K562 (cell line): ENCODE measurements around the gene UBE2L6. TPM values are rescaled to one million over a fixed set of nuclear protein-coding genes. Genes with fewer than 3 reads are reported as not detected.

ENCODE experiments used
- ATAC-seq: fragments of 200-7000 bp; cut with Tn5 transposase; 3 replicates; pipeline ENCODE4 v1.9.1; 2020; ENCODE audit warnings: moderate library complexity
- BruUV-seq: library from RNA; stranded (reverse); fragments of 400-500 nt; replicated peaks from 2 replicates; lab custom pipeline; 2021; lab: Mats Ljungman, UMichigan
- CTCF ChIA-PET: fragments of 300-600 bp; formaldehyde crosslinking; extraction: SDS; loops from one replicate; lab custom pipeline; 2021; ENCODE audit warnings: low intra/inter-chr PET ratio; lab: Yijun Ruan, JAX
- POLR2A ChIA-PET: fragments of 300-600, 350-650 bp; sonication (Branson Sonifier 250); formaldehyde crosslinking; extraction: SDS; loops from one replicate; lab custom pipeline; 2021; ENCODE audit warnings: antibody characterized with exemption, inconsistent platforms; lab: Yijun Ruan, JAX
- DNase-seq, 4 experiments: peaks; one replicate each; pipeline versions ENCODE4 v3.0.0 to v3.0.0-alpha.2; 2011 to 2018; ENCODE audit warnings: low spot score in 3 of 4, mixed read lengths in 3 of 4; ENCODE audit errors: extremely low read depth in 1 of 4
- FAIRE-seq: peaks from 2 replicates; lab custom pipeline; 2011; peaks lifted over from hg19 to GRCh38; lab: Jason Lieb, UNC
- H2AFZ ChIP-seq: 2 replicates; pipeline ENCODE4 v1.6.0; 2011; ENCODE audit warnings: low read depth, low read length, control low read depth, inconsistent platforms
- H3K27ac ChIP-seq: fragments of 200-600 bp; 3 replicates; pipeline ENCODE4 v1.8.0; 2011; ENCODE audit warnings: low read depth, mild to moderate bottlenecking, control low read depth, inconsistent platforms, low read length, moderate library complexity, mixed read lengths; ENCODE audit errors: extremely low read depth
- H3K27me3 ChIP-seq, 2 experiments: fragments of 300-600 bp in 1 of 2; 2 replicates in 1 of 2; 3 replicates in 1 of 2; pipeline versions ENCODE4 v1.6.0 to v1.8.0; 2011; ENCODE audit warnings: inconsistent platforms in 2 of 2, low read length in 2 of 2, mild to moderate bottlenecking in 1 of 2, mixed read lengths in 1 of 2, moderate library complexity in 1 of 2; ENCODE audit not compliant: control insufficient read depth in 2 of 2, insufficient read depth in 2 of 2
- H3K36me3 ChIP-seq: fragments of 300-600 bp; 3 replicates; pipeline ENCODE4 v1.8.0; 2011; ENCODE audit warnings: mild to moderate bottlenecking, low read length, inconsistent platforms; ENCODE audit not compliant: control insufficient read depth, insufficient read depth
- H3K4me1 ChIP-seq, 2 experiments: fragments of 200-600 bp in 1 of 2; replicated peaks in 1 of 2; 2 replicates in 1 of 2; 3 replicates in 1 of 2; pipeline versions ENCODE4 v1.5.1 to v1.8.0; 2011; ENCODE audit warnings: inconsistent platforms in 2 of 2, low read length in 2 of 2, mild to moderate bottlenecking in 1 of 2, mixed read lengths in 1 of 2, moderate library complexity in 1 of 2; ENCODE audit not compliant: control insufficient read depth in 2 of 2, insufficient read depth in 2 of 2
- H3K4me2 ChIP-seq: 2 replicates; pipeline ENCODE4 v1.6.1; 2011; ENCODE audit warnings: low read length, control low read depth, inconsistent platforms, mixed read lengths; ENCODE audit not compliant: insufficient read depth
- H3K4me3 ChIP-seq: fragments of 200-600 bp; sonication (generic), shearing (Covaris generic); 2 replicates; pipeline ENCODE4 v1.5.1; 2016; ENCODE audit warnings: control low read depth, inconsistent platforms
- H3K79me2 ChIP-seq: fragments of 200-600 bp; 3 replicates; pipeline ENCODE4 v1.8.0; 2011; ENCODE audit warnings: low read length, inconsistent platforms; ENCODE audit not compliant: control insufficient read depth, insufficient read depth
- H3K9ac ChIP-seq, 2 experiments: 2 replicates each; pipeline versions ENCODE4 v1.6.0 to v1.6.1; 2011; ENCODE audit warnings: low read depth in 2 of 2, low read length in 2 of 2, control low read depth in 1 of 2, inconsistent platforms in 1 of 2, mild to moderate bottlenecking in 1 of 2, mixed read lengths in 1 of 2; ENCODE audit not compliant: insufficient read depth in 1 of 2
- H3K9me1 ChIP-seq: one replicate; pipeline ENCODE4 v1.6.0; 2011; ENCODE audit warnings: inconsistent platforms, mild to moderate bottlenecking, low read length, moderate library complexity; ENCODE audit not compliant: control insufficient read depth, insufficient read depth
- H3K9me3 ChIP-seq: replicated peaks from 2 replicates; pipeline ENCODE4 v1.5.1; 2011; ENCODE audit warnings: low read depth, low read length, inconsistent platforms; ENCODE audit not compliant: control insufficient read depth, insufficient read depth
- H4K20me1 ChIP-seq: replicated peaks from 2 replicates; pipeline ENCODE4 v1.6.1; 2011; ENCODE audit warnings: low read length, inconsistent platforms, mixed read lengths; ENCODE audit not compliant: control insufficient read depth, insufficient read depth
- CEBPB ChIP-seq: fragments of 450-650 bp; IDR thresholded peaks from 2 replicates; pipeline ENCODE4 v1.6.1; 2016; ENCODE audit warnings: missing genetic modification characterization, missing compliant biosample characterization
- CEBPG ChIP-seq, 3 experiments: fragments of 200-800 bp in 1 of 3; sonication (Bioruptor generic) in 1 of 3; sonication (generic) in 1 of 3; formaldehyde crosslinking in 1 of 3; IDR thresholded peaks in 2 of 3; conservative IDR thresholded peaks in 1 of 3; 2 replicates each; pipeline versions ENCODE4 v1.6.1 to v1.8.0; 2016 to 2022; ENCODE audit warnings: missing compliant biosample characterization in 2 of 3, missing genetic modification characterization in 2 of 3, mild to moderate bottlenecking in 1 of 3, missing genetic modification reagents in 1 of 3
- CREB3L1 ChIP-seq: fragments of 450-650 bp; IDR thresholded peaks from 2 replicates; pipeline ENCODE4 v1.6.1; 2014; ENCODE audit warnings: low read depth, mild to moderate bottlenecking, moderate library complexity, borderline replicate concordance
- GATAD2A ChIP-seq: fragments of 450-650 bp; IDR thresholded peaks from 2 replicates; pipeline ENCODE4 v1.6.1; 2017
- MCM3 ChIP-seq: fragments of 450-650 bp; IDR thresholded peaks from 2 replicates; pipeline ENCODE4 v1.6.1; 2016
- NEUROD1 ChIP-seq: fragments of 150-350 bp; IDR thresholded peaks from 2 replicates; pipeline ENCODE4 v1.6.1; 2014; ENCODE audit warnings: borderline replicate concordance, low read length, low read depth; ENCODE audit not compliant: partially characterized antibody
- POLR2G ChIP-seq: fragments of 200-400 bp; formaldehyde crosslinking; IDR thresholded peaks from 2 replicates; pipeline ENCODE4 v1.6.1; 2017; ENCODE audit warnings: low read depth, mild to moderate bottlenecking, antibody characterized with exemption, low read length, moderate library complexity
- SMARCA4 ChIP-seq: fragments of 450-650 bp; IDR thresholded peaks from 2 replicates; pipeline ENCODE4 v1.6.1; 2016
- ZNF217 ChIP-seq: sonication (generic); formaldehyde crosslinking; IDR thresholded peaks from 2 replicates; pipeline ENCODE4 v1.8.0; 2022; ENCODE audit warnings: mild to moderate bottlenecking, missing genetic modification reagents
- ZNF384 ChIP-seq: IDR thresholded peaks from 2 replicates; pipeline ENCODE4 v1.6.1; 2012; ENCODE audit warnings: low read depth, low read length, improper control_type of control experiment
- WGBS: fragments of 100-300 bp; shearing (Covaris generic); methylation state at CpG from one replicate; pipeline ENCODE4 v1.1.6; 2016; ENCODE audit warnings: low coverage, mixed read lengths; ENCODE audit not compliant: insufficient coverage; ENCODE audit errors: missing lambda C conversion rate; 5-methylcytosine and 5-hydroxymethylcytosine counted together
- in situ Hi-C: fragments of 300-500 bp; cut with MboI; formaldehyde crosslinking; loops from 4 replicates; pipeline ENCODE4 v1.15.0; 2018; ENCODE audit warnings: inconsistent platforms, mixed read lengths
- intact Hi-C: fragments of 100-400 bp; cut with micrococcal nuclease; formaldehyde crosslinking; loops from 2 replicates; pipeline ENCODE4 v1.14.2; 2022
- polyA plus RNA-seq, 8 experiments: library from polyadenylated mRNA; depleted of rRNA in 4 of 8; stranded (reverse) in 5 of 8; unstranded in 3 of 8; fragments of >200 nt; fragmentation: Nextera tagmentation in 2 of 8; fragmentation: Illumina TruSeq in 1 of 8; extraction: Ambion mirVana in 2 of 8; extraction: Trizol in 1 of 8; gene quantifications; 2 replicates each; pipeline versions ENCODE4 v1.2.1 to v1.2.3, GENCODE V29; 2011 to 2014; ENCODE audit warnings: inconsistent platforms in 1 of 8, missing spikeins in 1 of 8
- total RNA-seq, 7 experiments: library from RNA; depleted of rRNA in 6 of 7; stranded (reverse); fragments of >200 nt in 6 of 7; fragmentation: Illumina TruSeq in 2 of 7; extraction: Trizol in 2 of 7; gene quantifications; 2 replicates each; pipeline versions ENCODE4 v1.2.1 to v1.2.3, GENCODE V29; 2011 to 2021; ENCODE audit warnings: low replicate concordance in 1 of 7

The UBE2L6 gene
- total and polyA plus RNA-seq, 9 of the 15 experiments (the other 6 are each of a cell fraction or from before 2014, with no cell fraction given) = 5.9 to 24.9 (median 9.7) TPM

GRCh38 chr11:57544566-57544965, 22.9 kb downstream of the UBE2L6 start:
- TF ChIP-seq POLR2G = no peak
- TF ChIP-seq GATAD2A = no peak
- TF ChIP-seq ZNF217 = no peak
- peak; percentile 76 for TF ChIP-seq CEBPB (tag)
- TF ChIP-seq ZNF384 = peak; percentile 46
- TF ChIP-seq MCM3 = no peak
- no peak for TF ChIP-seq SMARCA4
- no peak for TF ChIP-seq CEBPG (CRISPR knock-in tag; IDR thresholded peaks at IDR 0.05)
- peak; percentile 22 to 54; a peak in 2 of 4 replicates for TF ChIP-seq CEBPG (tag; conservative IDR thresholded peaks at IDR 0.05 in 1 of 2, IDR thresholded peaks at IDR 0.05 in 1 of 2)
- no peak for TF ChIP-seq CREB3L1
- TF ChIP-seq NEUROD1 = no peak
- Histone ChIP-seq H3K27ac (no peak overlapping the region), H2AFZ (no peak overlapping the region), H4K20me1 (no peaks in the 10 kb centered on the region), H3K4me2 (no peak overlapping the region), H3K79me2 (no peaks in the 10 kb centered on the region), H3K36me3 (no peaks in the 10 kb centered on the region), H3K9me3 (no peaks in the 10 kb centered on the region), H3K4me1 (peaks cover 6 to 9% of the 10 kb centered on the region in 2 experiments; a peak in 4 of 5 replicates), H3K4me3 (no peak overlapping the region), H3K9me1 (no peaks in the 10 kb centered on the region), H3K27me3 (peaks cover 0 to 14% of the 10 kb centered on the region in 2 experiments; a peak in 2 of 5 replicates), H3K9ac (no peak overlapping the region)
- POLR2A ChIA-PET = interaction anchor here (0.6 to 1.2 kb wide), 3 partner anchors 9 to 53 kb away, joined by 3 read pairs; partner anchors contain the start of gene UBE2L6
- ATAC-seq = no peak
- CTCF ChIA-PET = no interaction called here
- DNase-seq = no peak
- 9% methylated on average over 4 of the region's 6 CpGs for WGBS
- in situ Hi-C loops = no loop called here
- BruUV-seq = no TSS peak
- intact Hi-C loops = no loop called here
- no peak for FAIRE-seq
